ENCODE data around the gene CTSV.
"Not testable (repeated sequence)": the region's sequence is repeated elsewhere in the genome, so short reads cannot be mapped to it uniquely, and the experiment has no call there.

CTSV gene

GRCh38 chr9:97038611-97039513 is at the start of gene CTSV:
Gene CTSV (minus strand): TSS chr9:97039142. CDS start chr9:97038043, 1,099 bp downstream.
- DNase-seq = peak; percentile 73

- not testable (repeated sequence) for DNase-seq
These were observed 48.8 kb upstream of the CTSV start for GRCh38 chr9:97087668-97088215.

DNA sequence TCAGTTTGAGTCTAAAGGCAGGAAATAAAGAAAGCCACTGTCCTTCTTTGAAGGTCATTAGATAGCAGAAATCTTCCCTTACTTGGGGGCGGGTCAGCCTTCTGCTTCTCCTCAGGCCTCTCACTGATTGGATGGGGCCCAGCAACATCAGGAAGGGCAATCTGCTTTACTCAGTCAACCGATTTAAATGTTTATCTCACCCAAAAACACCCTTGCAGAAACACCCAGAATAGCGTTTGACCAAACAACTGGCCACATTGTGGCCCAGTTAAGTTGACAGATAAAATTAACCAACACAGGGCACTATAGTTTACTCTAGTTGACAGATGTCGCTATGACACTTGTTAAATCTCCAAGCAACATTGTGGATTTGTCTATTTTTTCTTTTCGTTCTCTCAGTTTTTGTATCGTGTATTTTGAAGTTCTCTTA is 45.6 kb upstream of the CTSV start:
- not testable (repeated sequence) for DNase-seq

- DNase-seq = no peak
These were observed 39.4 kb upstream of the CTSV start for GRCh38 chr9:97078362-97078761.

DNA sequence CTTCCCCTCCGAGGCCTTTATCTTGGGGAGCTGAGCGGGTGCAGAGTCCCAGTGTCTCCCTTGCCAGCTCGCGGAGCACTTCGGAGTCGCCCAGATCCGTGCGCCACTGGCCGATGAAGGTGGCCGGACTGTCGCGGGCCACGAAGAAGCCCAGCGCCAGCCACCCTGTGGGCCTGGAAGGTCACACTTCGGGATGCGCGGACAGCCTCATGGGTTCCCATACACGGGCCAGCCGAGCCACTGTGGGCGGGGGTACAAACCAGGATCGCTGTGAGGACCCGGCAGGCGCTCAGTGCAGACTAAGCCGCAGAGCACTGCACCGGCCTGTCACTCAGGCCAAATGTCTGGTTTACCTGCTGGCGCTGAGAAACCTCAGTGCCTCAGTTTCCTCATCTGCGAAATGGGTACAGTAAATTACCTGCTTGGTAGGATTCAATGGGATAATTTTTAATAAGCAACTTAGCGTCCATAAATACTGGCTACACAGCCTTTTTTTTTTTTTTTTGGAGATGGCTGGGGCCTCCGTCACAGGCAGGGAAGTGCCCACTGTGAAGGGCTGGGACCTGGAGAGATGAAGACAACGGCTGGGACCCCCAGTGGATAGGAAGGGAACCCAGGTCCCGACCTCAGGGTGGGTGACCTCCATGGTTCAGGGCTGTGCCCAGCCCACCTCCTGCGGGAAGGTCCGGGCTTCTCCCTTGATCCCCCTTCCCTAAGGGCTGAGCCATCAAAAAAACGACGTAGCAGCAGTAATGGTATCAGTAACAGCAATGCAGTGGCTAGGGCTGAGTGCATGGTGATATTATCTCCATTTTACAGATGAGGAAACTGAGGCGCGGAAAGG is 38.7 kb upstream of the CTSV start:
- no peak for DNase-seq

GRCh38 chr9:97076731-97077451 is 37.9 kb upstream of the CTSV start:
- DNase-seq = not testable (repeated sequence)

GRCh38 chr9:97076238-97076637 is 37.3 kb upstream of the CTSV start:
- DNase-seq = no peak

DNA sequence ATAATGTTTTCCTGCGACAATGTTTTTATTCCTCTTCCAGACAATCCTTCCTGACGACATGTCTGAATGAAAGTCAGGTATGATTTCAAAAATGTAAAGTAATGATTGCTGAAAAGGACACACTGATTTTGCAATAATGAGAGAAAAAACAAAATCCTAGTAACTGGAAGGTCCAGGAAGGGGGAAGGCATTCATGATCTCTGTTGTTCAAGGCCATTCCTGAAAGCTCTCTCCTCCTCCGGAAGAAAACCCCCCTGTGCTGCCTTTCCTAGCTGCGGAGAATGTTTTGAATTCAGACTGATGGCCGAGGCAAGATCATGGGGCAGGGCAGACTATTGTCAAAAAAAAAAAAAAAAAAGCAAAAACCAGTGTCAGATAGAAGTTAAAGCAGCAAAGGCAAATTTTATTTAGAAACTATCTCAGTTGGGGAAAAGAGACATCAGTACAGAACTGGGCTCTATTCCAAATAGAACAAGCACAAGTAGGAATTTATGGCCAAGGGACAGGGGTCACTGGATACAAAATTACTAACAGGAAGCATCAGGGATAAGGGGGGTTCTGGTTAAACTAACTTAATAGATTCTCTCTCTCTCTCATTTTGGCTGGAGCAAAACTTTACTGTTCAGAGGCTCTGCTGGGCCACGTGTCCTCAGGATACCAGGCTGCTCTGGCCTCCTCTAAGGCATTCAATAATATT is 36.5 kb upstream of the CTSV start:
- DNase-seq = no peak

DNA sequence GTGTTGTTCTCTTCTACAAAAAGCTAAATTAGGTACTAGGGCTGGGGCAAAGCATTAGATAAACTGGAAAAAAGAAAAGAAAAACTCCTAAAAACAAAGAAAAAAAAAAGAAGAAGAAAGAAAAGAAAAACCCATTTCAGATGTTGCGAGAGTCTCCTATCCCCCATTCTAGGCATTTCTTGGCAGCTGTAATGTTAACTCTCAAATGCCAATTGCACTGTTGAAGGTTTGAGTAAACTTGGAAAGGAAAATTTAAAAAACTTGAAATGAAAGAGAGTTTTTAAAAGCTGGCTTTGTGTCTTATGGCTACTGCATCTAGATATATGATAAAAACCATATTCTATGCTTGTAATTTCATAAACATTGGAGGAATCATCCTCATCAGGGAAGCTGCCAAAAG is 34.6 kb upstream of the CTSV start:
- no peak for DNase-seq

GRCh38 chr9:97072285-97072776 is 33.4 kb upstream of the CTSV start:
- DNase-seq = no peak

DNA sequence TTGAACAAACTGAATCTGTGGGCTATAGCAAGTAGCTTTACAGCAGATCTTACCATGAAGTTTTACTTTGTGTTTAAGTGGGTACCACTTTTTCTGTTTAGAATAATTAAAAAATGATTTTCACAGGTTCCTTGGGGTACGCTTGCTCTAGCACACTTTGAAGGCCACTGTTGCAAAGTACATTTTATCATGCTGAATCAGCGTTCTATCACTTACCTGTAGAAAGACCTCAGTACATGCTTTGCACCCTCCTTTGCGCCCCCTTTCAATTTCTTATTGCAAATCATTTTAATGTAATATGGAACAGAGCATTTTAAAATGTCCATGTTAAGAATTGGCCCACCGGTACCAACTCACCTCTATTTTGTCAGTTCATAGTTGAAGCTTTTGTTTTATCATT is 31.4 kb upstream of the CTSV start:
- DNase-seq = not testable (repeated sequence)

DNA sequence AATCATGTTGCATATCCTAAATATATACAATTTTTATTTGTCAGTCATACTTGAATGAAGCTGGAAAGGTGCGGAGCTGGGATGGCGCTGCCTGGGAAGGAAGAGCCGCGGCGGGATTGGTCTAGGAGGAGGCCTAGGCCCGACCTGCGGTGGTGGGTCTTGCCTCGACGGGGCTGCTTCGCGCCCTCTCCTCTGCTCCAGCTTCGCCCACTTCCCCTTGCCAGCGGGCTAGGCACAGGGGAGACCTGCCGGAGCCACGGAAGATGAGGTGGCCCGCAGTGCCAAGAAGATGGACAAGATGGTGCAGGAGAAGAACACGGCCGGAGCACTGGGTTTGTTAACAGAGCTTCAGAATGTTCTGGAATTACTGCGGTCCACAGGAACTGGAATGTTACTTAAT is 28.5 kb upstream of the CTSV start:
- DNase-seq = no peak

DNA sequence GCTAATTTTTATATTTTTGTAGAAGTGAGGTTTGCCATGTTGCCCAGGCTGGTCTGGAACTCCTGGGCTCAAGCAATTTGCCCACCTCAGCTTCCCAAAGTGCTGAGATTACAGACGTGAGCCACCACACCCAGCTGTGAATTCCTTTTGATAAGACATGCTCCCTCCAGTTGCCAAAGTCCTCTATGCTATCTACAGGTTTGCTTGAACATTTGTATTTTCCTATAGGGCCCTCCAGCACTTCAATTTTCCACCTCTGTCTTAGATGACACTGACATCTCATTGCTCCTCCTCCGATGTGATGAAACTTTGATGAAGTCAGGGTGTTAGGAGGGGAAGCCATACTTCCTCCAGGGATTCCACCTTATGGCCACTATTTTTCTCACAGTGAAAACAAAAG is 25.2 kb upstream of the CTSV start:
- DNase-seq = no peak

DNA sequence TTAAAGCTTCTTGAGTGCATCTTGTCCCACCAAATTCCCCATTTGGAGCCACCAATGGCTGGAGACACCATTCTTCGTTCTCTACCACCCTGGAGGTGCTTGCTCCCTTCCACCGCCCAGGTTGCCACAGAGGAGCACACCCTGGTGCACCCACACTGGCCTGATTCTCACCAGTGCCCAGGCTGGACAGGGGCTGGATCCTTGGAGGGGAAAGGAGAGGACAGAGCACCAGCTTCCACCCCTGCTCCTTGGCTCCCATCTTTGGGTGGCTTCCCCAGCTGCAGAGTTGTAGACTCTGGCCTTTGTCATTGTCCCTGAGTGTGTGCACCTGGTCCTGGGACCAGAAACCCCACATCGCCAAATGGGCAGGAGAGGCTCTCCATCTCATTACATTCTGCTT is 21.9 kb upstream of the CTSV start:
- no peak for DNase-seq

- no peak for DNase-seq
These were observed 20.7 kb upstream of the CTSV start for GRCh38 chr9:97059626-97060025.

DNA sequence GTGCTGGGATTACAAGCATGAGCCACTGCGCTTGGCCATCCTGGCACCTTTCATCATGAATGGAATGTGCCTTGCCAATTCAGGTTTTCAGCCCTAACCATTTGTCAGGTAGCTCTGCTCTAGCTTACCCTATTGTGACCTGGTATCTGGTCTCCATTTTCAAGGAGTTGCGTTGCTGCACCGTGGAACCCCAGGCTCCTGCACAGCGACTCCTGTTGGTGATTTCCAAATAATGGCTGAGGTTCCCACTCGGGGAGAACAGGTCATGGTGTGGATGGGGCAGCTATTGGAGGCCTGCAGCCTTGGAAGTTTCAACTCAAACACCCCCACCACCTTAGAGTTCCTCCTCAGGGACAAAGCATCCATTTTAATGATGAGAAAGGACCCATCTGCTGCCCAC is 18.7 kb upstream of the CTSV start:
- DNase-seq = no peak

- DNase-seq = not testable (repeated sequence)
These were observed 16.9 kb upstream of the CTSV start for GRCh38 chr9:97055891-97056290.

DNA sequence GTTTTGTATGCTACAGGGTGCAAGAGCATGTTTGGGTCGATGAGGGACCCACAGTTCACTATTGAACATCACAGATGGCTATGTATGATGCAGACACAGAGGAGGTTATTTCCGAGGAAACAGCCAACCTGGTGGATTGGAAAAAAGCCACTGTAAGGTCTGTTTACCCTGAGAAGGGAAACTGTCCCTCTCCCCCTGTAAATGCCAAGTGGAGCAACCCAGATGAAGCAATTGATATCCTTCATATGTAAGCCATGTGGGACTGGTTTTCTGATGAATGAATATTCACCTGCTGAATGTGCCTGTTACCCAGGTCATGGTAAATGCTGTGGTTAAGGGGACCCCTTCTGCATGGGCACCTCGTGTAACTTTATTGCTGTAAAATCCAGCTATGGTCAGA is 14.8 kb upstream of the CTSV start:
- no peak for DNase-seq

GRCh38 chr9:97052735-97053134 is 13.8 kb upstream of the CTSV start:
- no peak for DNase-seq

- DNase-seq = no peak
These were observed 7.3 kb upstream of the CTSV start for GRCh38 chr9:97046228-97046627.

GRCh38 chr9:97045300-97045699 is 6.4 kb upstream of the CTSV start:
- DNase-seq = no peak

DNA sequence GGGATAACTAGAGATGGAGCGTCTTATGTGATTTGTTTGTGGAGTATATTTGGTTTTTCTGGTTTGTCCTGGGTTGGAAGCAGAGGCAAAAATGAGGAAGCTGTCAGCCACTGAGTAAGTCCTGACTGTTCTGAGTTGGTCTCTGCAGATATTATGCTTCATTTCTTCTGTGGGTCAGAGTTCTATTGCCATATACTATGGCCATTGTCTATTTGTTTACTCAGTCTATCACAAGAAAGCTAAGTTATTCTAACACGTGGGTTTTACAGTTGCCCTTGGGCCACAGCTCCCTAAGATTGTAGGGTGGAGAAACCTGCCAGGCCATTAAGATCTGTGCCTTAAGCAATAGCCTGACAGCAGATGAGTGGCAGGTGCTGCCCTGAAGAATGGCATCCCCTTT is 3.0 kb upstream of the CTSV start:
- no peak for DNase-seq
